Stimulated activated CD8-positive, alpha-beta memory T cell treated with anti-CD3 and anti-CD28 coated beads, Interleukin-15, amount 100 ng/mL, for 4 hours (primary cell): ENCODE data around the gene MFSD6.
"Not testable (repeated sequence)": the region's sequence is repeated elsewhere in the genome, so short reads cannot be mapped to it uniquely, and the experiment has no call there.

Experiments
- DNase-seq, 2 donors: peaks; one replicate each; pipeline ENCODE4 v3.0.0-alpha.2; 2020; ENCODE audit warnings: low read depth in 2 of 2

Gene MFSD6

GRCh38 chr2:190501702-190502407, 93.7 kb downstream of the MFSD6 start:
- no peak for DNase-seq

- DNase-seq: no peak
Observed at GRCh38 chr2:190503088-190503487, 94.9 kb downstream of the MFSD6 start.

GRCh38 chr2:190504912-190505311, 96.8 kb downstream of the MFSD6 start:
- DNase-seq: no peak

- DNase-seq: no peak
Observed at GRCh38 chr2:190505696-190506095, 97.5 kb downstream of the MFSD6 start.

- DNase-seq: no peak
Observed at GRCh38 chr2:190506666-190507065, 98.5 kb downstream of the MFSD6 start.

GRCh38 chr2:190507135-190507534, 99.0 kb downstream of the MFSD6 start:
- no peak for DNase-seq

- not testable (repeated sequence) for DNase-seq
Observed at GRCh38 chr2:190509895-190510294, 101.7 kb downstream of the MFSD6 start.

- no peak for DNase-seq
Observed at GRCh38 chr2:190511104-190511503, 102.9 kb downstream of the MFSD6 start.

GRCh38 chr2:190512539-190513095, 104.5 kb downstream of the MFSD6 start:
- no peak for DNase-seq

GRCh38 chr2:190513877-190514276, 105.7 kb downstream of the MFSD6 start:
- DNase-seq: no peak

- DNase-seq: no peak
Observed at GRCh38 chr2:190514676-190515075, 106.5 kb downstream of the MFSD6 start.

GRCh38 chr2:190515687-190516086, 107.5 kb downstream of the MFSD6 start:
- DNase-seq: no peak

GRCh38 chr2:190517468-190517867, 109.3 kb downstream of the MFSD6 start:
- DNase-seq: no peak

- DNase-seq: no peak
Observed at GRCh38 chr2:190519975-190520767, 112.0 kb downstream of the MFSD6 start.

- no peak for DNase-seq
Observed at GRCh38 chr2:190524928-190525327, 116.8 kb downstream of the MFSD6 start.

GRCh38 chr2:190526105-190526750, 118.1 kb downstream of the MFSD6 start:
- DNase-seq: no peak

GRCh38 chr2:190527214-190527613, 119.1 kb downstream of the MFSD6 start:
- DNase-seq: no peak

- DNase-seq: no peak
Observed at GRCh38 chr2:190527918-190528317, 119.8 kb downstream of the MFSD6 start.

- no peak for DNase-seq
Observed at GRCh38 chr2:190528521-190529001, 120.4 kb downstream of the MFSD6 start.

- no peak for DNase-seq
Observed at GRCh38 chr2:190529486-190530247, 121.5 kb downstream of the MFSD6 start.

- no peak for DNase-seq
Observed at GRCh38 chr2:190530248-190530900, 122.2 kb downstream of the MFSD6 start.
